Left cardiac atrium (tissue), 4 donors: ENCODE results near the gene ADSS2. TPM values are rescaled to one million over a fixed set of nuclear protein-coding genes. Genes with fewer than 3 reads are reported as not detected.
A peak's percentile ranks its signal among the peaks of the same experiment; 100 is the strongest.

ENCODE experiments used
- ATAC-seq, 2 donors: fragments of 200-7000 bp; cut with Tn5 transposase; one replicate each; pipeline ENCODE4 v1.9.1; 2020; ENCODE audit warnings: mild to moderate bottlenecking in 2 of 2, moderate library complexity in 2 of 2
- DNase-seq: peaks from one replicate; pipeline ENCODE4 v3.0.0-alpha.2; 2020
- intact Hi-C, 2 donors: fragments of 100-400 bp; cut with DNase I; formaldehyde crosslinking; loops; one replicate each; pipeline versions ENCODE4 v1.14.1 to v1.15.1; 2022 to 2023
- total RNA-seq, 2 donors: library from RNA; stranded (reverse); fragmentation: NEBNext Ultra II Directional; extraction: Animal tissue kit (Norgen Biotek cat#: 25700); gene quantifications; one replicate each; pipeline ENCODE4 v1.2.1, GENCODE V29; 2021
- donor health status: DM: no; HTN: yes; CAD: no.
- donor health status: DM: no; HTN: yes; CAD: no; lungs with severe emphysema.
- donor health status: DM: yes; HTN: yes; CAD: no.
- donor health status: Dilated cardiomyopathy.

The ADSS2 gene
- total RNA-seq, 2 donors from 2014 or later, result 8.5 to 16.5 TPM

GRCh38 chr1:244412176-244412575 lies 39.5 kb downstream of the ADSS2 start:
- DNase-seq (no peak), ATAC-seq (no peak)

GRCh38 chr1:244409701-244410100 lies 42.0 kb downstream of the ADSS2 start:
- no peak for ATAC-seq
- intact Hi-C loops, result no loop called here
- no peak for DNase-seq

More at GRCh38 chr1:244412176-244412575, 39.5 kb downstream of the ADSS2 start:
- intact Hi-C loops, result no loop called here

GRCh38 chr1:244406337-244406736 lies 45.4 kb downstream of the ADSS2 start:
- intact Hi-C loops, result no loop called here
- no peak for ATAC-seq
- DNase-seq, result no peak

GRCh38 chr1:244405856-244406255 lies 45.9 kb downstream of the ADSS2 start:
- no peak for ATAC-seq
- no peak for DNase-seq
- intact Hi-C loops, result no loop called here

GRCh38 chr1:244403431-244403830 lies 48.3 kb downstream of the ADSS2 start:
- DNase-seq (no peak), ATAC-seq (no peak)
- intact Hi-C loops, result no loop called here

GRCh38 chr1:244400974-244401373 lies 50.7 kb downstream of the ADSS2 start:
- intact Hi-C loops, result no loop called here
- no peak for ATAC-seq
- DNase-seq, result no peak

- ATAC-seq, result no peak
- no peak for DNase-seq
- intact Hi-C loops, result no loop called here
Observed at GRCh38 chr1:244397131-244397530, 54.6 kb downstream of the ADSS2 start.

- DNase-seq (no peak), ATAC-seq (peak in 1 of 2 donors; percentile 18)
- intact Hi-C loops, result no loop called here
Observed at GRCh38 chr1:244395965-244396364, 55.7 kb downstream of the ADSS2 start.

- peak in 1 of 2 donors; percentile 15 for ATAC-seq
- DNase-seq, result no peak
- intact Hi-C loops, result no loop called here
Observed at GRCh38 chr1:244394826-244395765, 56.6 kb downstream of the ADSS2 start.

GRCh38 chr1:244394346-244394745 lies 57.4 kb downstream of the ADSS2 start:
- intact Hi-C loops, result no loop called here
- DNase-seq (no peak), ATAC-seq (no peak)

- no peak for ATAC-seq
Observed at GRCh38 chr1:244393604-244394176, 58.0 kb downstream of the ADSS2 start.

GRCh38 chr1:244391761-244392160 lies 59.9 kb downstream of the ADSS2 start:
- ATAC-seq (no peak), DNase-seq (no peak)
- intact Hi-C loops, result no loop called here

More at GRCh38 chr1:244393604-244394176, 58.0 kb downstream of the ADSS2 start:
- intact Hi-C loops, result no loop called here
- DNase-seq, result no peak

GRCh38 chr1:244388961-244389360 lies 62.7 kb downstream of the ADSS2 start:
- no peak for DNase-seq
- intact Hi-C loops, result no loop called here

GRCh38 chr1:244387415-244387814 lies 64.3 kb downstream of the ADSS2 start:
- DNase-seq (no peak), ATAC-seq (no peak)
- intact Hi-C loops, result no loop called here

More at GRCh38 chr1:244388961-244389360, 62.7 kb downstream of the ADSS2 start:
- ATAC-seq, result no peak

- intact Hi-C loops, result no loop called here
- ATAC-seq, result no peak
- no peak for DNase-seq
Observed at GRCh38 chr1:244386595-244386994, 65.1 kb downstream of the ADSS2 start.

- intact Hi-C loops, result no loop called here
- ATAC-seq (no peak), DNase-seq (no peak)
Observed at GRCh38 chr1:244384066-244384465, 67.6 kb downstream of the ADSS2 start.

- ATAC-seq (no peak), DNase-seq (no peak)
- intact Hi-C loops, result no loop called here
Observed at GRCh38 chr1:244383278-244383884, 68.3 kb downstream of the ADSS2 start.

- ATAC-seq, result no peak
- intact Hi-C loops, result no loop called here
- no peak for DNase-seq
Observed at GRCh38 chr1:244381878-244382565, 69.7 kb downstream of the ADSS2 start.

GRCh38 chr1:244376126-244376525 lies 75.6 kb downstream of the ADSS2 start:
- no peak for ATAC-seq
- no peak for DNase-seq
- intact Hi-C loops, result no loop called here

- ATAC-seq (no peak), DNase-seq (no peak)
- intact Hi-C loops, result no loop called here
Observed at GRCh38 chr1:244375051-244375450, 76.7 kb downstream of the ADSS2 start.
